Gastroesophageal sphincter (tissue), 3 donors: ENCODE results near the gene RPS5.
"Not testable (repeated sequence)": the region's sequence is repeated elsewhere in the genome, so short reads cannot be mapped to it uniquely, and the experiment has no call there.

ENCODE experiments used
- CTCF ChIP-seq, 4 experiments: fragments of 200-600 bp in 2 of 4; fragments of 450-650 bp in 2 of 4; sonication (generic) in 1 of 4; IDR thresholded peaks; one replicate each; pipeline ENCODE4 v1.5.1; 2017 to 2019; ENCODE audit warnings: antibody characterized with exemption in 4 of 4, mild to moderate bottlenecking in 2 of 4, moderate library complexity in 2 of 4
- EP300 ChIP-seq: sonication (generic); formaldehyde crosslinking; IDR thresholded peaks from one replicate; pipeline ENCODE4 v1.6.1; 2017; ENCODE audit warnings: antibody characterized with exemption, mild to moderate bottlenecking
- POLR2A ChIP-seq, 2 donors: fragments of 450-650 bp; IDR thresholded peaks; one replicate each; pipeline ENCODE4 v1.6.1; 2017; ENCODE audit warnings: antibody characterized with exemption in 2 of 2, mild to moderate bottlenecking in 2 of 2, moderate library complexity in 1 of 2

- not testable (repeated sequence) for TF ChIP-seq CTCF (IDR thresholded peaks at IDR 0.05); POLR2A (IDR thresholded peaks at IDR 0.05); EP300
These were observed 55.9 kb downstream of the RPS5 start for GRCh38 chr19:58442986-58443385.
